ENCODE measurements around the gene PISD.
"Not testable (repeated sequence)": the region's sequence is repeated elsewhere in the genome, so short reads cannot be mapped to it uniquely, and the experiment has no call there.

Gene PISD

GRCh38 chr22:31661851-31662667 lies at the start of gene PISD:
PISD (minus strand) TSS chr22:31662215; CDS start chr22:31662208, 7 bp downstream.
- peak; percentile 96 to 97 for DNase-seq

GRCh38 chr22:31711226-31711625 lies 49.2 kb upstream of the PISD start:
- DNase-seq = not testable (repeated sequence)

- no peak for DNase-seq
These were observed 45.5 kb upstream of the PISD start for GRCh38 chr22:31707519-31707918.

- no peak for DNase-seq
These were observed 33.4 kb upstream of the PISD start for GRCh38 chr22:31695423-31695822.

- DNase-seq = not testable (repeated sequence)
These were observed 32.0 kb upstream of the PISD start for GRCh38 chr22:31694046-31694445.

GRCh38 chr22:31692186-31692886 lies 30.3 kb upstream of the PISD start:
- no peak for DNase-seq

GRCh38 chr22:31691408-31691807 lies 29.4 kb upstream of the PISD start:
- DNase-seq = no peak

GRCh38 chr22:31683181-31684105 lies 21.4 kb upstream of the PISD start:
- DNase-seq = no peak

- DNase-seq = no peak
These were observed 20.7 kb upstream of the PISD start for GRCh38 chr22:31682751-31683150.

- DNase-seq = no peak
These were observed 19.6 kb upstream of the PISD start for GRCh38 chr22:31681349-31682345.

GRCh38 chr22:31680861-31681341 lies 18.9 kb upstream of the PISD start:
- no peak for DNase-seq

- no peak for DNase-seq
These were observed 16.7 kb upstream of the PISD start for GRCh38 chr22:31678748-31679147.

GRCh38 chr22:31676700-31677099 lies 14.7 kb upstream of the PISD start:
- DNase-seq = peak; percentile 92 to 95

GRCh38 chr22:31674219-31674618 lies 12.2 kb upstream of the PISD start:
- DNase-seq = not testable (repeated sequence)

GRCh38 chr22:31668849-31669248 lies 6.8 kb upstream of the PISD start:
- DNase-seq = not testable (repeated sequence)

GRCh38 chr22:31662668-31663037 lies 638 bp upstream of the PISD start:
- no peak for DNase-seq

GRCh38 chr22:31660860-31661341 lies 1.1 kb downstream of the PISD start:
- peak; percentile 58 to 66 for DNase-seq

GRCh38 chr22:31659246-31659645 lies 2.8 kb downstream of the PISD start:
- DNase-seq = no peak

- DNase-seq = no peak
These were observed 7.6 kb downstream of the PISD start for GRCh38 chr22:31654408-31654807.

- no peak for DNase-seq
These were observed 8.1 kb downstream of the PISD start for GRCh38 chr22:31653944-31654343.

- no peak for DNase-seq
These were observed 8.9 kb downstream of the PISD start for GRCh38 chr22:31652911-31653684.

Measured in stimulated activated CD4-positive, alpha-beta T cell treated with anti-CD3 and anti-CD28 coated beads, Interleukin-2, amount 100 ng/mL, for 24 hours (primary cell).